HCT116 (cell line): ENCODE measurements around the gene ZBTB16. TPM values are rescaled to one million over a fixed set of nuclear protein-coding genes. Genes with fewer than 3 reads are reported as not detected.

Source experiments
- ATAC-seq: fragments of 200-7000 bp; cut with Tn5 transposase; 2 replicates; pipeline ENCODE4 v1.9.1; 2020; ENCODE audit warnings: mild to moderate bottlenecking, moderate library complexity
- BruUV-seq: library from RNA; stranded (reverse); fragments of 400-500 nt; replicated peaks from 2 replicates; lab custom pipeline; 2021; lab: Mats Ljungman, UMichigan
- CTCF ChIA-PET: fragments of 300-600 bp; sonication (Branson Sonifier 250); formaldehyde crosslinking; loops from one replicate; lab custom pipeline; 2021; ENCODE audit warnings: antibody characterized with exemption; lab: Charles Lee
- POLR2A ChIA-PET: fragments of 300-600, 350-600 bp; sonication (Branson Sonifier 250); formaldehyde crosslinking; loops from one replicate; lab custom pipeline; 2021; ENCODE audit warnings: antibody characterized with exemption; lab: Charles Lee
- RAD21 ChIA-PET, 2 experiments: fragments of 300-600 bp; sonication (Branson Sonifier 250); formaldehyde crosslinking; loops; one replicate each; lab custom pipeline; 2023; ENCODE audit warnings: low total read pairs in 2 of 2; ENCODE audit not compliant: uncharacterized antibody in 2 of 2, unreplicated experiment in 2 of 2, low non-redundant PET in 1 of 2; lab: Charles Lee
- DNase-seq: peaks from one replicate; pipeline ENCODE4 v3.0.0-alpha.2; 2010; ENCODE audit warnings: low read depth, low spot score
- H2AFZ ChIP-seq: fragments of 200-600 bp; shearing (Covaris generic), sonication (generic); 2 replicates; pipeline ENCODE4 v1.6.1; 2017; ENCODE audit warnings: low read depth, mixed run types, mixed read lengths, antibody characterized with exemption, low read length; ENCODE audit not compliant: poor library complexity, severe bottlenecking
- H3K27ac ChIP-seq: 2 replicates; pipeline ENCODE4 v1.5.1; 2012; ENCODE audit warnings: low read depth, low read length
- H3K27me3 ChIP-seq: fragments of 200-600 bp; sonication (generic); 2 replicates; pipeline ENCODE4 v1.6.1; 2016; ENCODE audit warnings: mixed run types, low read length, mixed read lengths; ENCODE audit not compliant: insufficient read depth
- H3K36me3 ChIP-seq, 2 experiments: fragments of 200-500 bp in 1 of 2; fragments of 200-600 bp in 1 of 2; sonication (Bioruptor generic) in 1 of 2; sonication (generic) in 1 of 2; 2 replicates each; pipeline versions ENCODE4 v1.5.1 to v1.6.1; 2014 to 2016; ENCODE audit warnings: low read length in 2 of 2, inconsistent platforms in 1 of 2, mixed read lengths in 1 of 2, mixed run types in 1 of 2; ENCODE audit not compliant: insufficient read depth in 2 of 2, control insufficient read depth in 1 of 2
- H3K4me1 ChIP-seq, 2 experiments: fragments of 200-600 bp in 1 of 2; sonication (generic) in 1 of 2; 2 replicates each; pipeline versions ENCODE4 v1.5.1 to v1.6.1; 2012 to 2017; ENCODE audit warnings: low read length in 2 of 2, inconsistent platforms in 1 of 2, mild to moderate bottlenecking in 1 of 2, mixed read lengths in 1 of 2, mixed run types in 1 of 2, moderate library complexity in 1 of 2; ENCODE audit not compliant: insufficient read depth in 2 of 2, control insufficient read depth in 1 of 2
- H3K4me2 ChIP-seq: fragments of 200-600 bp; sonication (generic); 2 replicates; pipeline ENCODE4 v1.6.1; 2017; ENCODE audit warnings: mixed run types, low read length, mixed read lengths
- H3K4me3 ChIP-seq, 2 experiments: fragments of 200-600 bp in 1 of 2; sonication (generic) in 1 of 2; replicated peaks in 1 of 2; 2 replicates each; pipeline ENCODE4 v1.5.1; 2011 to 2016; ENCODE audit warnings: low read length in 2 of 2, control low read depth in 1 of 2, low read depth in 1 of 2, mild to moderate bottlenecking in 1 of 2, mixed read lengths in 1 of 2, mixed run types in 1 of 2
- H3K79me2 ChIP-seq: fragments of 200-600 bp; sonication (generic); 2 replicates; pipeline ENCODE4 v1.6.1; 2017; ENCODE audit warnings: mild to moderate bottlenecking, mixed run types, low read length, moderate library complexity, mixed read lengths; ENCODE audit not compliant: insufficient read depth
- H3K9ac ChIP-seq: fragments of 200-600 bp; sonication (generic); 2 replicates; pipeline ENCODE4 v1.6.1; 2016; ENCODE audit warnings: low read length, mixed read lengths
- H3K9me2 ChIP-seq: fragments of 200-600 bp; sonication (generic), shearing (Covaris generic); 2 replicates; pipeline ENCODE4 v1.6.1; 2017; ENCODE audit warnings: mixed run types, mild to moderate bottlenecking, moderate library complexity; ENCODE audit not compliant: insufficient read depth
- H3K9me3 ChIP-seq, 2 experiments: fragments of 200-500 bp in 1 of 2; fragments of 200-600 bp in 1 of 2; sonication (Bioruptor generic) in 1 of 2; sonication (generic) in 1 of 2; 2 replicates each; pipeline ENCODE4 v1.6.1; 2014 to 2017; ENCODE audit warnings: low read length in 2 of 2, mixed read lengths in 2 of 2, inconsistent platforms in 1 of 2, low read depth in 1 of 2, mild to moderate bottlenecking in 1 of 2, mixed run types in 1 of 2, moderate library complexity in 1 of 2; ENCODE audit not compliant: control insufficient read depth in 1 of 2, insufficient read depth in 1 of 2
- H4K20me1 ChIP-seq: fragments of 200-600 bp; sonication (generic), shearing (Covaris generic); 2 replicates; pipeline ENCODE4 v1.6.1; 2017; ENCODE audit warnings: mixed run types, mild to moderate bottlenecking, moderate library complexity; ENCODE audit not compliant: insufficient read depth
- EZH2phosphoT487 ChIP-seq: fragments of 200-600 bp; IDR thresholded peaks from 2 replicates; pipeline ENCODE4 v1.6.1; 2018; ENCODE audit warnings: antibody characterized with exemption, borderline replicate concordance
- POLR2A ChIP-seq: IDR thresholded peaks from 2 replicates; pipeline ENCODE4 v1.7.0; 2011; ENCODE audit warnings: borderline replicate concordance; ENCODE audit not compliant: insufficient read depth, insufficient read length; ENCODE audit errors: extremely low read depth
- SIN3A ChIP-seq: IDR thresholded peaks from 2 replicates; pipeline ENCODE4 v1.6.1; 2012; ENCODE audit warnings: low read depth
- SRF ChIP-seq: IDR thresholded peaks from 2 replicates; pipeline ENCODE4 v1.6.1; 2012; ENCODE audit warnings: low read depth
- TCF7L2 ChIP-seq: IDR thresholded peaks from 2 replicates; pipeline ENCODE4 v1.7.0; 2011; ENCODE audit warnings: borderline replicate concordance, inconsistent platforms; ENCODE audit not compliant: insufficient read depth, insufficient read length; ENCODE audit errors: extremely low read depth
- YY1 ChIP-seq: IDR thresholded peaks from 2 replicates; pipeline ENCODE4 v1.6.1; 2011; ENCODE audit warnings: low read length, low read depth, moderate library complexity, mild to moderate bottlenecking; ENCODE audit not compliant: insufficient replicate concordance; ENCODE audit errors: extremely low read depth
- intact Hi-C: fragments of 100-400 bp; cut with micrococcal nuclease; formaldehyde crosslinking; loops from 2 replicates; pipeline ENCODE4 v1.10.0; 2022
- total RNA-seq: library from RNA; stranded (reverse); gene quantifications from one replicate; pipeline ENCODE4 v1.2.1, GENCODE V29; 2021; ENCODE audit not compliant: unreplicated experiment
- TF ChIP-seq, protein P1 (sequence below): IDR thresholded peaks from 2 replicates; pipeline ENCODE4 v1.6.1; 2012; ENCODE audit warnings: low read depth
- TF ChIP-seq, protein P2 (sequence below): IDR thresholded peaks from 2 replicates; pipeline ENCODE4 v1.6.1; 2012

ZBTB16 gene
- total RNA-seq, 1 experiment from 2014 or later: 0.30 TPM

GRCh38 chr11:114034956-114035355, 24.6 kb upstream of the ZBTB16 start:
- ATAC-seq (no peak), DNase-seq (no peak)
- Histone ChIP-seq H3K4me1 (peaks cover 0 to 4% of the 10 kb centered on the region in 2 experiments; a peak in 1 of 4 replicates), H3K79me2 (no peaks in the 10 kb centered on the region), H3K4me2 (no peak overlapping the region), H3K36me3 (no peaks in the 10 kb centered on the region), H3K9me3 (no peaks in the 10 kb centered on the region), H3K9ac (no peak overlapping the region), H2AFZ (no peak overlapping the region), H4K20me1 (no peaks in the 10 kb centered on the region), H3K4me3 (no peak overlapping the region), H3K27me3 (peaks cover 5% of the 10 kb centered on the region; the same call in 1 of the 2 replicates), H3K9me2 (no peaks in the 10 kb centered on the region), H3K27ac (no peak overlapping the region)
- intact Hi-C loops: loop anchor here (5.0 kb wide), 2 partner anchors 127 to 138 kb away; no protein-coding TSS in a partner anchor
- no TSS peak for BruUV-seq
- ChIA-PET POLR2A (no interaction called here), RAD21 (no interaction called here), CTCF (interaction anchor here (1.3 kb wide), 1 partner anchor 226 kb away, joined by 7 read pairs; no protein-coding TSS in a partner anchor)
- no peak for TF ChIP-seq SIN3A
- TF ChIP-seq EZH2phosphoT487: no peak
- TF ChIP-seq, protein P1, sequence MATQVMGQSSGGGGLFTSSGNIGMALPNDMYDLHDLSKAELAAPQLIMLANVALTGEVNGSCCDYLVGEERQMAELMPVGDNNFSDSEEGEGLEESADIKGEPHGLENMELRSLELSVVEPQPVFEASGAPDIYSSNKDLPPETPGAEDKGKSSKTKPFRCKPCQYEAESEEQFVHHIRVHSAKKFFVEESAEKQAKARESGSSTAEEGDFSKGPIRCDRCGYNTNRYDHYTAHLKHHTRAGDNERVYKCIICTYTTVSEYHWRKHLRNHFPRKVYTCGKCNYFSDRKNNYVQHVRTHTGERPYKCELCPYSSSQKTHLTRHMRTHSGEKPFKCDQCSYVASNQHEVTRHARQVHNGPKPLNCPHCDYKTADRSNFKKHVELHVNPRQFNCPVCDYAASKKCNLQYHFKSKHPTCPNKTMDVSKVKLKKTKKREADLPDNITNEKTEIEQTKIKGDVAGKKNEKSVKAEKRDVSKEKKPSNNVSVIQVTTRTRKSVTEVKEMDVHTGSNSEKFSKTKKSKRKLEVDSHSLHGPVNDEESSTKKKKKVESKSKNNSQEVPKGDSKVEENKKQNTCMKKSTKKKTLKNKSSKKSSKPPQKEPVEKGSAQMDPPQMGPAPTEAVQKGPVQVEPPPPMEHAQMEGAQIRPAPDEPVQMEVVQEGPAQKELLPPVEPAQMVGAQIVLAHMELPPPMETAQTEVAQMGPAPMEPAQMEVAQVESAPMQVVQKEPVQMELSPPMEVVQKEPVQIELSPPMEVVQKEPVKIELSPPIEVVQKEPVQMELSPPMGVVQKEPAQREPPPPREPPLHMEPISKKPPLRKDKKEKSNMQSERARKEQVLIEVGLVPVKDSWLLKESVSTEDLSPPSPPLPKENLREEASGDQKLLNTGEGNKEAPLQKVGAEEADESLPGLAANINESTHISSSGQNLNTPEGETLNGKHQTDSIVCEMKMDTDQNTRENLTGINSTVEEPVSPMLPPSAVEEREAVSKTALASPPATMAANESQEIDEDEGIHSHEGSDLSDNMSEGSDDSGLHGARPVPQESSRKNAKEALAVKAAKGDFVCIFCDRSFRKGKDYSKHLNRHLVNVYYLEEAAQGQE: no peak
- TF ChIP-seq TCF7L2: no peak
- no peak for TF ChIP-seq SRF
- TF ChIP-seq POLR2A: no peak
- TF ChIP-seq, protein P2, sequence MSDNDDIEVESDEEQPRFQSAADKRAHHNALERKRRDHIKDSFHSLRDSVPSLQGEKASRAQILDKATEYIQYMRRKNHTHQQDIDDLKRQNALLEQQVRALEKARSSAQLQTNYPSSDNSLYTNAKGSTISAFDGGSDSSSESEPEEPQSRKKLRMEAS: no peak
- TF ChIP-seq YY1: no peak
